Erythroblast (primary cell): ENCODE data around the gene CCL23.

Experiments used
- GATA1 ChIP-seq: IDR thresholded peaks from 2 replicates; pipeline ENCODE4 v1.6.1; 2011; ENCODE audit warnings: low read depth, mild to moderate bottlenecking, control low read depth, low read length, moderate library complexity
- POLR2A ChIP-seq: IDR thresholded peaks from 2 replicates; pipeline ENCODE4 v1.6.1; 2011; ENCODE audit warnings: mild to moderate bottlenecking, low read length

- no peak for TF ChIP-seq POLR2A
- no peak for TF ChIP-seq GATA1
Measured at GRCh38 chr17:36059406-36059805, 41.6 kb upstream of the CCL23 start.
